NB4 (cell line): ENCODE measurements around the gene HUS1.

Experiments used
- DNase-seq: peaks from one replicate; pipeline ENCODE4 v3.0.0; 2010; ENCODE audit warnings: low read depth
- H3K4me3 ChIP-seq: one replicate; pipeline ENCODE4 v1.5.1; 2011; ENCODE audit warnings: mild to moderate bottlenecking, low read depth, low read length, moderate library complexity
- MYC ChIP-seq: IDR thresholded peaks from 2 replicates; pipeline ENCODE4 v1.6.1; 2011; ENCODE audit warnings: low read depth, low read length
- POLR2A ChIP-seq: IDR thresholded peaks from 2 replicates; pipeline ENCODE4 v1.6.1; 2011; ENCODE audit warnings: mild to moderate bottlenecking; ENCODE audit not compliant: insufficient read length; ENCODE audit errors: extremely low read depth
- TF ChIP-seq, protein P1 (sequence below): IDR thresholded peaks from 2 replicates; pipeline ENCODE4 v1.6.1; 2011; ENCODE audit warnings: low read depth, low read length
- TF ChIP-seq, protein P2 (sequence below): IDR thresholded peaks from one replicate; pipeline ENCODE4 v1.5.1; 2012; ENCODE audit warnings: low read depth, low read length

Gene HUS1

DNA sequence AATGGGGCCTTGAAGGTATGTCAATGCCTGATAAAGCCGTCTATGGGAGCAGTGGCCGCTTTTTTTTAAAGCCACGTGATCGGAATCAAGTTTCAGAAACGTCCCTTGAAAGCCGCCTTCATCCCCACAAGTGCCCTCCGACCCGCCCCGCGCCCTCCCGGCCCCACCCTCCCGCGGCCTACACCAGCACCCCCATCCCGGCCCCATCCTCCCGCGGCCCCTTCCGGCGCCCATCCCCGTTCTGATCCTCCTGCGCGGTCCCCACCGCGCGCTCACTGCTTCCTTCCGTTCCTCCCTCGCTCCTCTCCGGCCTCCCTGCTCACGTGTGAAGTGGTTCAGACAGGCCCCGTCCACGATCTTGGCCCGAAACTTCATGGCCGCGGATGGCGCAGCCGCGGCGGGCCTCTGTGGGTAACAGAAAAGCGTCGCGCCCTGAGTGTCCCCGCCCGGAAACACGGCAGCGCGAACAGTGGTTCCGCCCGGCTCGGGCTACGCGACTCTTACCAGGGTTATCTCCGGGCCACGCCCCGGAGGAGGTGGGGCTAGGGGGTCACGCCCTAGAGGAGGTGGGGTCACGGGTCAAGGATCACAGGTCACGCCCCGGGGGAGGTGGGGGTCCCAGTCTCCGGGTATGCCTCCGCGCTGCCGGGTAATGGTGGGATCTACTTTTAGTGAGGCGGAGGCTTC is at the start of gene HUS1:
Gene HUS1, minus strand, starts transcription at position 471 of the 687 bp plus-strand sequence. Its CDS starts 96 bp downstream, at position 375.
- H3K4me3 ChIP-seq: peak within 1 kb of the TSS; percentile 98
- DNase-seq: peak; percentile 97
- TF ChIP-seq POLR2A: peak; percentile 76
- TF ChIP-seq, protein P1, sequence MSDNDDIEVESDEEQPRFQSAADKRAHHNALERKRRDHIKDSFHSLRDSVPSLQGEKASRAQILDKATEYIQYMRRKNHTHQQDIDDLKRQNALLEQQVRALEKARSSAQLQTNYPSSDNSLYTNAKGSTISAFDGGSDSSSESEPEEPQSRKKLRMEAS: peak; percentile 80
- TF ChIP-seq MYC: peak; percentile 84
- TF ChIP-seq, protein P2, sequence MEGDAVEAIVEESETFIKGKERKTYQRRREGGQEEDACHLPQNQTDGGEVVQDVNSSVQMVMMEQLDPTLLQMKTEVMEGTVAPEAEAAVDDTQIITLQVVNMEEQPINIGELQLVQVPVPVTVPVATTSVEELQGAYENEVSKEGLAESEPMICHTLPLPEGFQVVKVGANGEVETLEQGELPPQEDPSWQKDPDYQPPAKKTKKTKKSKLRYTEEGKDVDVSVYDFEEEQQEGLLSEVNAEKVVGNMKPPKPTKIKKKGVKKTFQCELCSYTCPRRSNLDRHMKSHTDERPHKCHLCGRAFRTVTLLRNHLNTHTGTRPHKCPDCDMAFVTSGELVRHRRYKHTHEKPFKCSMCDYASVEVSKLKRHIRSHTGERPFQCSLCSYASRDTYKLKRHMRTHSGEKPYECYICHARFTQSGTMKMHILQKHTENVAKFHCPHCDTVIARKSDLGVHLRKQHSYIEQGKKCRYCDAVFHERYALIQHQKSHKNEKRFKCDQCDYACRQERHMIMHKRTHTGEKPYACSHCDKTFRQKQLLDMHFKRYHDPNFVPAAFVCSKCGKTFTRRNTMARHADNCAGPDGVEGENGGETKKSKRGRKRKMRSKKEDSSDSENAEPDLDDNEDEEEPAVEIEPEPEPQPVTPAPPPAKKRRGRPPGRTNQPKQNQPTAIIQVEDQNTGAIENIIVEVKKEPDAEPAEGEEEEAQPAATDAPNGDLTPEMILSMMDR: no peak

DNA sequence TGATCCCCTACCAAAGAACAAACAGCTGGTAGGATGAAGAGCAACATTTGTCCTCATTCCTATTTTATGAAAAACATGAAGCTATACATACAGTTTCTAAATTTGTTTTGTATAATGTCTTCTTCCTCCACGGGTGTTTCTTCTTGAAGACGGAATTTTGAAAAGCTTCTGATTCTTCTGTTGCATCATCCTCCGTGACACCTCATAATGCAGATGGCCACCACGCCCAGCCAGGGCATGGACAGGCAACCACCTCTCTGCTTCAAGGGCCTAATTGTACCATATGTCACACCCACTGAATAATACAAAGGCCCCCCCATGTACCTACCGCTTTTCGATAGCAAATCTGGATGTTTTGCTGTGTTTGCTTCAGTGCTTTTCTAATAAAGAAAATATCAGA is 49.5 kb upstream of the HUS1 start, which contains the start of gene SUN3:
Gene SUN3, minus strand, starts transcription at position 170 of the 400 bp plus-strand sequence. Its CDS starts 169 bp downstream, at position 1.
- TF ChIP-seq POLR2A (no peak), MYC (no peak)
- TF ChIP-seq, protein P1: no peak
- TF ChIP-seq, protein P2: no peak
- no peak within 1 kb of the TSS for H3K4me3 ChIP-seq
- DNase-seq: no peak

DNA sequence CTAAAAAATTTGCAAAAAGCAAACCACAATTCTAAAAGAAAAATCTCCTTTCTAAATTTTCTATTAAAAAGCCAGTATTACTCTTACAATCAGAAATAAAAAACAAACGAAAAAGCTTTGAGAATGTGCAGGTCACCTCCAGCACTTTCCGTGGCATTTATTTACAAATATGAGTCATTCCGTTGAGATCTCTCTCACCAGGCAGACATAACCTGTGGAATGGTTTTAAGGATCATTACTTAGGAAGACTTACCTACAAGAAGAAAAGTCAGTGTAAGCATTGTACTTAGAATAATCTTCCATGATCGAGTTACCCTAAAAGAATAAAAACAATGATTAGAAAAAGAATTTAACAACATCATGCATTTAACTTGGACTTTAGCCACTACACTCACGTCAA is 46.2 kb upstream of the HUS1 start:
- DNase-seq: no peak
- no peak overlapping the region for H3K4me3 ChIP-seq
- TF ChIP-seq MYC (no peak), POLR2A (no peak)
- TF ChIP-seq, protein P1: no peak
- TF ChIP-seq, protein P2: no peak

DNA sequence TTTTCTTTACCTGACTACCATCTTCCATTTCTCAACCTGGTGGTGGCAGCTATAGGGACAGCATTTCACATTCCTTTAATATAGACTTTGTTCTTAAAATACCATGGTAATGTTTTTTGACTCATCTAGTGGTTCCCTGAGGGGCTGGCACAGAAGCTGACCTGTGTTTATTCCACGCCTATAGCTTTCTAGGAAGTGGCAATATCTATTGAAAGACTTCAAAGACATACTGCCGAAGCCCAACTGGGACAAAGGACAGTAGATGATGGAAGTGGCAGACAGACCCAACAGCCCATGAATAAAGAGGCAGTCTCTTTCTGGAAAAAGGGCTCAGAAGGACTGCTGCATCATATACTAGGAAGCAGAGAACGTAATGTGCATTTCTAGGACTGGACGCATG is 38.3 kb upstream of the HUS1 start:
- no peak overlapping the region for H3K4me3 ChIP-seq
- TF ChIP-seq POLR2A (no peak), MYC (no peak)
- TF ChIP-seq, protein P1: no peak
- TF ChIP-seq, protein P2: no peak
- DNase-seq: no peak

DNA sequence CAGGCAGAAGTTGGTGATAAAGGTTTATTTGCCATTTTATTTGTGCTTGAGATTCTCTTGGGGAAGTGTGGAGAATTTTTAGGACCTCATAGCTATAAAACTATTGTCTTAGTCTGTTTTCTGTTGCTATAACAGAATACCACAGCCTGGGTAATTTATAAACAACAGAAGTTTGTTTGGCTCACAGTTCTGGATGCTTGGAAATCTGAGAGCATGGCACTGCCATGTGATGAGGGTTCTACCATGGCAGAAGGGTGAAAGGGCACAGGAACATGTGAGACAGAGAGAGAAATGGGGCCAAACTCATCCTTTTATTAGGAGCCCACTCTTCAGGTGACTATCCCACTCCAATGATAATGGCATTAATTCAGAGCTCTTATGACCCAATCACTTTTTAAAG is 37.2 kb upstream of the HUS1 start:
- H3K4me3 ChIP-seq: no peak overlapping the region
- no peak for DNase-seq
- TF ChIP-seq POLR2A (no peak), MYC (no peak)
- TF ChIP-seq, protein P1: no peak

DNA sequence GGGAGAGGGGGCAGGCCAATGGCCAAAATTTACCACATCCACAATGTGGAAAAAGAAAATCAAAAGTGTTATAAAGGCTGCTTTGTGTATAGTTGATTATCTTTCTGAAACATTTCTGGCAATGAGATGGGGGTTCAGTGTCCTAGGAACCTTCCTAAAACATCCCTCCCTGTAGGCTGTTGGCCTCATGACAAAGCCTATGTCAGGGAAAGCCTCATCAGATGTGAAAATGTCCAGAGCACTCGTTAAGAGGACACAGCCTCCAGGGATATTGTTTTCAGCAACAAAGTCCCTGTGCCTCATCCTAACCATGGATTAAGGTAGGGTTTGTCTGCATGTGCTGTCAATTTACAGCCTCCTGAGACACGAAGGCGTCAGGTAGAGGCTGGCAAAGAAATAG is 32.5 kb upstream of the HUS1 start:
- no peak for DNase-seq

More for the DNA sequence above, 32.5 kb upstream of the HUS1 start:
- H3K4me3 ChIP-seq: no peak overlapping the region
- TF ChIP-seq MYC (no peak), POLR2A (no peak)
- TF ChIP-seq, protein P2: no peak
- TF ChIP-seq, protein P1: no peak
